SK-N-SH (cell line): ENCODE data around the gene SHB.

Experiments
- EP300 ChIP-seq, 2 experiments: IDR thresholded peaks; 2 replicates each; pipeline versions ENCODE4 v1.4.0 to v1.6.1; 2012; ENCODE audit warnings: borderline replicate concordance in 1 of 2, low read depth in 1 of 2, low read length in 1 of 2
- MAX ChIP-seq: IDR thresholded peaks from 2 replicates; pipeline ENCODE4 v1.4.0; 2012; ENCODE audit warnings: low read depth
- POLR2AphosphoS5 ChIP-seq: IDR thresholded peaks from 2 replicates; pipeline ENCODE4 v1.6.1; 2012; ENCODE audit warnings: low read depth, low read length
- RCOR1 ChIP-seq: fragments of 150-350 bp; IDR thresholded peaks from 2 replicates; pipeline ENCODE4 v1.6.1; 2017; ENCODE audit warnings: antibody characterized with exemption, low read length
- REST ChIP-seq: IDR thresholded peaks from 2 replicates; pipeline ENCODE4 v1.6.1; 2012; ENCODE audit warnings: mild to moderate bottlenecking, low read depth, low read length, moderate library complexity
- TEAD4 ChIP-seq: IDR thresholded peaks from 2 replicates; pipeline ENCODE4 v1.4.0; 2012; ENCODE audit warnings: mild to moderate bottlenecking, borderline replicate concordance; ENCODE audit not compliant: insufficient read depth
- USF2 ChIP-seq: fragments of 150-350 bp; IDR thresholded peaks from 2 replicates; pipeline ENCODE4 v1.6.1; 2017; ENCODE audit warnings: antibody characterized with exemption, low read length, low read depth, borderline replicate concordance
- YY1 ChIP-seq: IDR thresholded peaks from 2 replicates; pipeline ENCODE4 v1.4.0; 2012; ENCODE audit warnings: low read depth, mild to moderate bottlenecking
- TF ChIP-seq, protein P1 (sequence below): fragments of 200-600 bp; sonication (generic); IDR thresholded peaks from 2 replicates; pipeline ENCODE4 v1.6.1; 2017; ENCODE audit warnings: antibody characterized with exemption, mild to moderate bottlenecking, moderate library complexity
- TF ChIP-seq, protein P2 (sequence below): IDR thresholded peaks from 2 replicates; pipeline ENCODE4 v1.4.0; 2012; ENCODE audit warnings: low read depth, borderline replicate concordance
- TF ChIP-seq, protein P3 (sequence below): IDR thresholded peaks from 2 replicates; pipeline ENCODE4; 2012

- TF ChIP-seq EP300 (IDR thresholded peaks at IDR 0.05; ENCODE audit: borderline replicate concordance in 1 of 2, low read depth in 1 of 2, low read length in 1 of 2) = no peak
- TF ChIP-seq, protein P1, sequence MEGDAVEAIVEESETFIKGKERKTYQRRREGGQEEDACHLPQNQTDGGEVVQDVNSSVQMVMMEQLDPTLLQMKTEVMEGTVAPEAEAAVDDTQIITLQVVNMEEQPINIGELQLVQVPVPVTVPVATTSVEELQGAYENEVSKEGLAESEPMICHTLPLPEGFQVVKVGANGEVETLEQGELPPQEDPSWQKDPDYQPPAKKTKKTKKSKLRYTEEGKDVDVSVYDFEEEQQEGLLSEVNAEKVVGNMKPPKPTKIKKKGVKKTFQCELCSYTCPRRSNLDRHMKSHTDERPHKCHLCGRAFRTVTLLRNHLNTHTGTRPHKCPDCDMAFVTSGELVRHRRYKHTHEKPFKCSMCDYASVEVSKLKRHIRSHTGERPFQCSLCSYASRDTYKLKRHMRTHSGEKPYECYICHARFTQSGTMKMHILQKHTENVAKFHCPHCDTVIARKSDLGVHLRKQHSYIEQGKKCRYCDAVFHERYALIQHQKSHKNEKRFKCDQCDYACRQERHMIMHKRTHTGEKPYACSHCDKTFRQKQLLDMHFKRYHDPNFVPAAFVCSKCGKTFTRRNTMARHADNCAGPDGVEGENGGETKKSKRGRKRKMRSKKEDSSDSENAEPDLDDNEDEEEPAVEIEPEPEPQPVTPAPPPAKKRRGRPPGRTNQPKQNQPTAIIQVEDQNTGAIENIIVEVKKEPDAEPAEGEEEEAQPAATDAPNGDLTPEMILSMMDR = no peak
- no peak for TF ChIP-seq YY1
- no peak for TF ChIP-seq MAX
- TF ChIP-seq, protein P2, sequence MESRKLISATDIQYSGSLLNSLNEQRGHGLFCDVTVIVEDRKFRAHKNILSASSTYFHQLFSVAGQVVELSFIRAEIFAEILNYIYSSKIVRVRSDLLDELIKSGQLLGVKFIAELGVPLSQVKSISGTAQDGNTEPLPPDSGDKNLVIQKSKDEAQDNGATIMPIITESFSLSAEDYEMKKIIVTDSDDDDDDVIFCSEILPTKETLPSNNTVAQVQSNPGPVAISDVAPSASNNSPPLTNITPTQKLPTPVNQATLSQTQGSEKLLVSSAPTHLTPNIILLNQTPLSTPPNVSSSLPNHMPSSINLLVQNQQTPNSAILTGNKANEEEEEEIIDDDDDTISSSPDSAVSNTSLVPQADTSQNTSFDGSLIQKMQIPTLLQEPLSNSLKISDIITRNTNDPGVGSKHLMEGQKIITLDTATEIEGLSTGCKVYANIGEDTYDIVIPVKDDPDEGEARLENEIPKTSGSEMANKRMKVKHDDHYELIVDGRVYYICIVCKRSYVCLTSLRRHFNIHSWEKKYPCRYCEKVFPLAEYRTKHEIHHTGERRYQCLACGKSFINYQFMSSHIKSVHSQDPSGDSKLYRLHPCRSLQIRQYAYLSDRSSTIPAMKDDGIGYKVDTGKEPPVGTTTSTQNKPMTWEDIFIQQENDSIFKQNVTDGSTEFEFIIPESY = no peak
- TF ChIP-seq REST = no peak
- no peak for TF ChIP-seq RCOR1
- TF ChIP-seq USF2 = no peak
- TF ChIP-seq, protein P3, sequence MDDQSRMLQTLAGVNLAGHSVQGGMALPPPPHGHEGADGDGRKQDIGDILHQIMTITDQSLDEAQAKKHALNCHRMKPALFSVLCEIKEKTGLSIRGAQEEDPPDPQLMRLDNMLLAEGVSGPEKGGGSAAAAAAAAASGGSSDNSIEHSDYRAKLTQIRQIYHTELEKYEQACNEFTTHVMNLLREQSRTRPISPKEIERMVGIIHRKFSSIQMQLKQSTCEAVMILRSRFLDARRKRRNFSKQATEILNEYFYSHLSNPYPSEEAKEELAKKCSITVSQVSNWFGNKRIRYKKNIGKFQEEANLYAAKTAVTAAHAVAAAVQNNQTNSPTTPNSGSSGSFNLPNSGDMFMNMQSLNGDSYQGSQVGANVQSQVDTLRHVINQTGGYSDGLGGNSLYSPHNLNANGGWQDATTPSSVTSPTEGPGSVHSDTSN = no peak
- no peak for TF ChIP-seq POLR2AphosphoS5
- no peak for TF ChIP-seq TEAD4
Measured at GRCh38 chr9:38065369-38066075, 3.5 kb downstream of the SHB start.
